ENCODE data around the gene DOCK11. TPM values are rescaled to one million over a fixed set of nuclear protein-coding genes. Genes with fewer than 3 reads are reported as not detected.
A peak's percentile ranks its signal among the peaks of the same experiment; 100 is the strongest.

The DOCK11 gene
- total RNA-seq, 4 donors from 2014 or later: 61.9 to 139 (median 80.1) TPM

DNA sequence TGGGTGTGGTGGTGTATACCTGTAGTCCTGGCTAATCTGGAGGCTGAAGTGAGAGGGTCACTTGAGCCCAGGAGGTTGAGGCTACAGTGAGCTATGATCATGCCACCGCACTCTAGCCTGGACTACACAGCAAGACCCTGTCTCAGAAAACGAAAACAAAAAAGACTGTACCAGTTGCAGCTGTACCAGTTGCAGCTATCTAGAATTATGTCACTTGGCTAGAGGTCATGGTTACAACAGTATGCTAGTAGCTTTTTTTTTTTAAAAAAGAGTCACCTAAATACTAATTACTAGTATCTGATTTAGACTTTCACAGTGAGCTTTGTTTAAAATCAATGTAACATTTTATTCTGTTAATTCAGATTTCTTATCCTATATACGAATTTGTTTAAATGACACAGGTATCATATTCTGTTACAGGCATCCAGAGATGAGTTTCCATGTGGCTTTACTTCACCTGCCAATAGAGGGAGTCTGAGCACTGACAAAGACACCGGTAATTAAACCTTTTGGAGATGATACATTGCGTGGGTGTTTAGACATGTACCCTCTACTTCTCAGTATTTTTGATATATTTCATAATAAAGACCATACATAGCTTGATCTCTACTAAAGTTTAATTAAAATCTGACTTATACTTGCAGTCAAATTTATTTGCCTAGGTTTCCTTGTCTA is 131.6 kb downstream of the DOCK11 start:
- no peak overlapping the region for H3K4me3 ChIP-seq
- no peaks in the 10 kb centered on the region for H3K27me3 ChIP-seq
- no peaks in the 10 kb centered on the region for H3K4me1 ChIP-seq
- ATAC-seq: no peak
- no peak for TF ChIP-seq POLR2A (IDR thresholded peaks at IDR 0.05)
- TF ChIP-seq, protein P1, sequence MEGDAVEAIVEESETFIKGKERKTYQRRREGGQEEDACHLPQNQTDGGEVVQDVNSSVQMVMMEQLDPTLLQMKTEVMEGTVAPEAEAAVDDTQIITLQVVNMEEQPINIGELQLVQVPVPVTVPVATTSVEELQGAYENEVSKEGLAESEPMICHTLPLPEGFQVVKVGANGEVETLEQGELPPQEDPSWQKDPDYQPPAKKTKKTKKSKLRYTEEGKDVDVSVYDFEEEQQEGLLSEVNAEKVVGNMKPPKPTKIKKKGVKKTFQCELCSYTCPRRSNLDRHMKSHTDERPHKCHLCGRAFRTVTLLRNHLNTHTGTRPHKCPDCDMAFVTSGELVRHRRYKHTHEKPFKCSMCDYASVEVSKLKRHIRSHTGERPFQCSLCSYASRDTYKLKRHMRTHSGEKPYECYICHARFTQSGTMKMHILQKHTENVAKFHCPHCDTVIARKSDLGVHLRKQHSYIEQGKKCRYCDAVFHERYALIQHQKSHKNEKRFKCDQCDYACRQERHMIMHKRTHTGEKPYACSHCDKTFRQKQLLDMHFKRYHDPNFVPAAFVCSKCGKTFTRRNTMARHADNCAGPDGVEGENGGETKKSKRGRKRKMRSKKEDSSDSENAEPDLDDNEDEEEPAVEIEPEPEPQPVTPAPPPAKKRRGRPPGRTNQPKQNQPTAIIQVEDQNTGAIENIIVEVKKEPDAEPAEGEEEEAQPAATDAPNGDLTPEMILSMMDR (IDR thresholded peaks at IDR 0.05): peak in 1 of 4 experiments; percentile 21
- WGBS, 2 donors (ENCODE audit: low coverage in 1 of 2): 38 to 42% methylated on average over 4 to 5 of the region's 5 CpGs
- H3K9me3 ChIP-seq: no peaks in the 10 kb centered on the region
- peaks cover 0 to 57% of the 10 kb centered on the region in 2 donors for H3K36me3 ChIP-seq
- no peak overlapping the region for H3K27ac ChIP-seq

DNA sequence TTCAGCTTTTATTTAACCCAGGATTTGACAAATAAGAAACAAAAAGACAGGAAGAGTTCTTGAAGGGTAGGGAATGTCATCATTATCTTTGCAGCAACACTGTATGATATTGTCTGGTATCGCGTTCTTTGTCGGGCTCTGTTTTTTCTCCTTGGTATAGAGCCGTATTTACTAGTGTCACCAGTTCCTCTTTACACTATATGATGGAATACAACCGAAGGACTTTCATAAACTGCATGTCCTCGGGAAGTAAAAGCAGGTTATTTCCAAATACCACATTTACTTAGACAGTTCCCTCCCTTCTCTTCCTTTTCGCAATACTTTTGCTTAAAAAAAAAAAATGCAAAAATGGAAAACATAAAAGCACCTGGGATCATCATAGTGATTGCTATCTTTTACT is 135.2 kb downstream of the DOCK11 start:
- ATAC-seq: no peak
- WGBS, 2 donors (ENCODE audit: low coverage in 1 of 2): 88 to 90% methylated on average over 7 of the region's 7 CpGs
- no peak overlapping the region for H3K27ac ChIP-seq

DNA sequence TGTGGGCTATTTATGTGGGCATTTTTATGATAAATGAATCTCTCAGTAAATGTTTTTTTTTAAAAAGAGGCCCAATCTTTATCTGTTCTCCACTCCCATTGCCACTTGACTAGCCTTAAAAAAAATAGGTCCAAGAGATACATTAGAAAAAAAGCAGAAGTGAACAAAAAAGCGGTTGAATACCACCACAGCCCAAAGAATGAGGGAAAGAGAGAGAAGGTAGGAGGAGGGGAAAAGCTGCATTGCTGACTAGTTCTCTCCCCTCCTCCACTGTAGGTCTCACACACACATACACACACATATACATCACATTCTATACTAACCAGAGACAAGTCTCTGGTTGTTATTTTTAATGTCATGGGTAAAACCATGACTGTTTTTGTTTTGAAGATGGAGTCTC is 136.0 kb downstream of the DOCK11 start:
- TF ChIP-seq POLR2AphosphoS5 (IDR thresholded peaks at IDR 0.05) (no peak), EP300 (IDR thresholded peaks at IDR 0.05) (no peak), POLR2A (IDR thresholded peaks at IDR 0.05) (no peak)
- TF ChIP-seq, protein P1 (IDR thresholded peaks at IDR 0.05): no peak
- Histone ChIP-seq H3K27me3 (no peaks in the 10 kb centered on the region), H3K4me1 (no peaks in the 10 kb centered on the region), H3K4me3 (no peak overlapping the region), H3K36me3 (peaks cover 0 to 67% of the 10 kb centered on the region in 2 donors), H3K9me3 (no peaks in the 10 kb centered on the region), H3K27ac (no peak overlapping the region)
- WGBS, 2 donors (ENCODE audit: low coverage in 1 of 2): 60 to 78% methylated on average over 1 of the region's 1 CpG
- no peak for ATAC-seq

More for the DNA sequence above, 135.2 kb downstream of the DOCK11 start:
- H3K9me3 ChIP-seq: no peaks in the 10 kb centered on the region
- H3K36me3 ChIP-seq: peaks cover 0 to 62% of the 10 kb centered on the region in 2 donors
- H3K4me3 ChIP-seq: no peak overlapping the region
- H3K4me1 ChIP-seq: no peaks in the 10 kb centered on the region
- TF ChIP-seq POLR2A (IDR thresholded peaks at IDR 0.05) (no peak), POLR2AphosphoS5 (IDR thresholded peaks at IDR 0.05) (no peak), EP300 (IDR thresholded peaks at IDR 0.05) (no peak)
- TF ChIP-seq, protein P1 (IDR thresholded peaks at IDR 0.05): no peak
- H3K27me3 ChIP-seq: no peaks in the 10 kb centered on the region

DNA sequence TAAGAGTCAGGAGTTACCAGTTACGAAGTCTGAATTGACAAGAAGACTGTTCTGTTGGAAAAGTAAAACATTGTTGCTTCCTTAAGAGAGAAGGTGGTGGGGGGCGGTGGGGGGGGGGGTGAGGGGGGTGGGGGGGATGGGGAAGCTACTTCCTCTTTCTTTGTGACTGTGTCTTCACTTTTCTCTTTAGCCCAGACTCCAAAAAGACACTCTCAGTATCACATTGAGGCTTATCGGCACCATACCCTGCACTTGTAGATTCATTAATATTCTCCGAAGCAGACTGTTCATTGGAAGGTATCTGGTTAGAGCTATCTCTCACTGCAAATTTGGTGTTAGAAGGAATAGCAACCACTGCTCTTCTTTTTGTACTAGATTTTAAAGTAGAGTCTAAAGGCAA is 137.2 kb downstream of the DOCK11 start:
- no peaks in the 10 kb centered on the region for H3K4me1 ChIP-seq
- no peak overlapping the region for H3K4me3 ChIP-seq
- peaks cover 0 to 68% of the 10 kb centered on the region in 2 donors for H3K36me3 ChIP-seq
- WGBS, 2 donors (ENCODE audit: low coverage in 1 of 2): 20 to 70% methylated on average over 1 to 2 of the region's 4 CpGs
- TF ChIP-seq POLR2A (IDR thresholded peaks at IDR 0.05): no peak
- TF ChIP-seq, protein P1 (IDR thresholded peaks at IDR 0.05): no peak
- TF ChIP-seq EP300 (IDR thresholded peaks at IDR 0.05): no peak
- no peak for TF ChIP-seq POLR2AphosphoS5 (IDR thresholded peaks at IDR 0.05)
- H3K9me3 ChIP-seq: no peaks in the 10 kb centered on the region
- no peaks in the 10 kb centered on the region for H3K27me3 ChIP-seq
- ATAC-seq: no peak
- H3K27ac ChIP-seq: no peak overlapping the region

DNA sequence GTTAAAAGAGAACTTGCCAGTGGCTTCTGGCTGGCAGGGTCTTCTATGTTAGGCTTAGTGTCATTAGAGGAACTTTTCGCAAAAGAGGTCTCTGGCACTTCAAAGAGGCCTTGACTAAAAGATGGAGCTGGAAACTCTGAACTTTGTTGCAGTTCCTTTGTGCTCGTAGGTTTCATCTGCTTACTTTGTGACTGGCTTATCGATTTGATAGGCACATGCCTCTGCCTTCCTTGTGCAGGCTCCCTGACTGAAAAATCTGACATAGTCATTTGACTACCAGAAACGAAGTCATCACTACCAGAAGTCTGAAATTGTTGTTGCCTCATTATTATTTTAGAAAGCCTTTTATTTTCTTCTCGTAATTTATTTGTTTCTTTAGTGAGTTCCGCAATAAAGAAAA is 137.9 kb downstream of the DOCK11 start:
- Histone ChIP-seq H3K4me3 (no peak overlapping the region), H3K36me3 (peaks cover 0 to 62% of the 10 kb centered on the region in 2 donors), H3K4me1 (no peaks in the 10 kb centered on the region), H3K9me3 (no peaks in the 10 kb centered on the region), H3K27me3 (no peaks in the 10 kb centered on the region), H3K27ac (no peak overlapping the region)
- WGBS, 2 donors (ENCODE audit: low coverage in 1 of 2): 71 to 86% methylated on average over 3 to 5 of the region's 6 CpGs
- no peak for TF ChIP-seq POLR2AphosphoS5 (IDR thresholded peaks at IDR 0.05)
- no peak for TF ChIP-seq POLR2A (IDR thresholded peaks at IDR 0.05)
- no peak for TF ChIP-seq EP300 (IDR thresholded peaks at IDR 0.05)
- TF ChIP-seq, protein P1 (IDR thresholded peaks at IDR 0.05): no peak
- no peak for ATAC-seq
